AG09309 (cell line): ENCODE measurements around the gene AKTIP.
"Not testable (repeated sequence)": the region's sequence is repeated elsewhere in the genome, so short reads cannot be mapped to it uniquely, and the experiment has no call there.

Experiments
- DNase-seq: peaks from one replicate; pipeline ENCODE4 v3.0.0-alpha.2; 2010; ENCODE audit warnings: low read depth
- H3K4me3 ChIP-seq: 2 replicates; pipeline ENCODE4 v1.5.1; 2011; ENCODE audit warnings: mild to moderate bottlenecking, low read depth, low read length, moderate library complexity; ENCODE audit not compliant: control insufficient read depth
- TF ChIP-seq, protein P1 (sequence below): IDR thresholded peaks from 2 replicates; pipeline ENCODE4 v1.5.1; 2011; ENCODE audit warnings: mild to moderate bottlenecking, low read depth, low read length, inconsistent platforms; ENCODE audit not compliant: insufficient read depth, control insufficient read depth; ENCODE audit errors: missing control alignments

The AKTIP gene

DNA sequence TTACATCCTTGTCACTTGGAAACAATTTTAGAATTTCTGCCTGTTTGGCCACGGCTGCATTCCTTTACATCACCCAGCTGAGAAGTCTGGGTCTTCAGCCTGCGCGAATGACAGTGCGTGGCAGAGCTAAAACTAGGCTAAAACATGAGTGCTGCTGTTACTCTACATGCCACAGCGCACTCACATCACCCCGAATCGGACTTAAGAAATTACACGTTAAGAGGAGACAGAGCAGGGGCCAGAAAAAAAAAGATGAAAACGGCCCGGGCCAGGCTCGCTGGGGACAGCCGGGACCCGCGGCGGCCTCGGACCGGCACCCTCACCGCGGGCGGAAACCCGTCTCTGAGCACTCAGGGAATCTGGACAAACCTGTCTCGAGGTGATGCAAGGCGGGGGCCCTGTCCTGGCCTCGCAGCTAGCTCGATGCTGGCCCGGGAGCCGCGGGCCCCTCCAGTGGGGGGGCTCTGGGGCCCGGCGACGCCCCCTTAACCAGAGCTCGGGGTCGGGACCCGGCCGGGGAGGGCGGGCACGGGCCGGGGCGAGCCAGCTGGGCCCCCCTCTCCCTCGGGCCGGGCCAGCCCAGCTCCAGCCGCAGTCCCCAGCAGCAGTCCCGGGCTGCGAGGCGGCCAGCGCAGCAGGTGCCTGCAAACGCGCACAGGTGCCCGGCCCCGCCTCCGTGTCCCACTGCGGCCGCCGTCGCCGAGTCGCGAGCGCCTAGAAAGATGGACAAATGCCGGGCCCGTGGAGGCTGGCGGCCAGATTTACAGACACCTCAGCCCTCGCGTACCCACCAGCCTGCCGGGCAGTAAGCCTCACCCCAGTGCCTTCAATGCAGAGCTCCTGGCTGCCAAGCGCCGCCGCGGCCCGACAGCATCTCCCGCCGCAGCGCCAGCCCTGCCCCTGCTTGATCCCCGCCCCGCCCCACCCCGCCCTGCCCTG is at the start of gene AKTIP:
Gene AKTIP, minus strand, starts transcription at position 879 of the 939 bp plus-strand sequence. CDS start 2,950 bp downstream, outside the sequence.
- TF ChIP-seq, protein P1, sequence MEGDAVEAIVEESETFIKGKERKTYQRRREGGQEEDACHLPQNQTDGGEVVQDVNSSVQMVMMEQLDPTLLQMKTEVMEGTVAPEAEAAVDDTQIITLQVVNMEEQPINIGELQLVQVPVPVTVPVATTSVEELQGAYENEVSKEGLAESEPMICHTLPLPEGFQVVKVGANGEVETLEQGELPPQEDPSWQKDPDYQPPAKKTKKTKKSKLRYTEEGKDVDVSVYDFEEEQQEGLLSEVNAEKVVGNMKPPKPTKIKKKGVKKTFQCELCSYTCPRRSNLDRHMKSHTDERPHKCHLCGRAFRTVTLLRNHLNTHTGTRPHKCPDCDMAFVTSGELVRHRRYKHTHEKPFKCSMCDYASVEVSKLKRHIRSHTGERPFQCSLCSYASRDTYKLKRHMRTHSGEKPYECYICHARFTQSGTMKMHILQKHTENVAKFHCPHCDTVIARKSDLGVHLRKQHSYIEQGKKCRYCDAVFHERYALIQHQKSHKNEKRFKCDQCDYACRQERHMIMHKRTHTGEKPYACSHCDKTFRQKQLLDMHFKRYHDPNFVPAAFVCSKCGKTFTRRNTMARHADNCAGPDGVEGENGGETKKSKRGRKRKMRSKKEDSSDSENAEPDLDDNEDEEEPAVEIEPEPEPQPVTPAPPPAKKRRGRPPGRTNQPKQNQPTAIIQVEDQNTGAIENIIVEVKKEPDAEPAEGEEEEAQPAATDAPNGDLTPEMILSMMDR, result no peak
- H3K4me3 ChIP-seq, result peak within 1 kb of the TSS; percentile 72
- DNase-seq, result no peak

DNA sequence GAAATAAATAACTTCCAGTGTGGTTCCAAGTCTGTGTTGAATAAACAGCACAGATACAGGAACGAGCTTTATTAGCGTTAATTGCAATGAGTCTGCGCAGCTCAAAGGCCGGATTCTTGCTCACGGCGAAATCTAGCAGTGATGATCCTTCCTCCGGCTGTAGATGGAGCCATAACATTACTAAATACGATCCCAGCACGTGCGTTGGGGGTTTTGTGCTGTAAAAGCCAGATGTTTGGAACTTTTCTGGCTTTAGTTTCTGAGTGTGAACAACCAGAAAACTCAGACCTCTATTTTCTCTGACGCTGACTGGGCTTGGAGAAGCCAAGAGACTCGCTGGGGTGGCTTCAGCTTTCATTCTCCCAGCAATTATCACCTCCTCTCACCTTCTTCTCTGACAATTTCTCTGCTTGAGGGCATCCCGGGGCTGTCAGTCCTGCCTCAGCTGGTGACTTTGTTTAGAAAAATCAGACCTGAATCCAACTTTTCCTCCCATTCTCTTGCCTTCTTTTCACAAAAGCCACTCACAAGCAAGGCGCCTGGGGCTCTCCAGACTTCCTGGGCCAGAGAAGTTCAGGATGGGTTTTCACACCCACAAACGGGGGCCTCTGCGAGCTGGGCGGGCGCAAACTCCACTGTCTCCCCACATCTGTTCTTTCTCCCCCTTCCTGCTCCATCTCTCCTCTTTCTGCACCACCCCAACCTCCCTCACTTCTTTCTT is 47.1 kb upstream of the AKTIP start:
- TF ChIP-seq, protein P1, result peak; percentile 79
- peak; percentile 73 for DNase-seq
- H3K4me3 ChIP-seq, result no peak overlapping the region

DNA sequence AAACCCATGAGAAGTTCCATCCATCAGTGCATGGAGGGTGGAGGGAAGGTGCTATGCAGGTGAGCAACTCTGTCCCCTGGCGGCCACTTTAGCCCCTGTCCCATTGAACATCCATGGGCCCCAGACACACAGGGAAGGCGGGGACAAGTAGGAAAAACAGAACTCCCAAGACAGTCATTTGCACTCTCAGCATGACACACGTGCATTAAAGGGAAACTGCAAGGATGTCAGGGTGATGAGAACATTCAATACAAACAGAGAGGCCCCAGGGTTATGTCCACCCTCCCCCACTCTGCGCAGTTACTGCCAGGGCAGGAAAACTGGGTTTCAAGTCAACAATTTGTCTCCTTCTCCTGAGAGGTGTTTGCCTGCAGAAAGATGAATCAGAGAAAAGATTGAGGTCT is 44.0 kb upstream of the AKTIP start:
- TF ChIP-seq, protein P1, result no peak
- no peak for DNase-seq
- H3K4me3 ChIP-seq, result no peak overlapping the region

DNA sequence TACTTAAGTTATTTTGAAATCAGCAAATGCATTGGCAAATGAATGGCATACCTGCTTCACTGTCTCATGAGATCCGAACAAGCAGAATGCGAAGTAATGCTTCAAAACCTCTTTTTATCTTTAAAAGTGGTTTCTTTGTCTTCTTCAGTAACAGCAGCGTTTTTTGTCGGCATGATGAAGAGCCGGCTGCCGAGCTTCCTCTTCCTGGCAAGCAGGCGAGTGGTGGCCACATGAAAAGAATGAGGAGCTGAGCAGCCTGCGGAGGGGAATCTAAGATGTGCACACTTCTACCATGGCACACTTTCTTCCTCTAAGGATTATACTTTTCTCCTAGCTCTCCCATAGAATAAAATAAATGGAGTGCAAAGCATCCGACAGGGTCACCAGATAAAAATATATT is 42.4 kb upstream of the AKTIP start:
- no peak overlapping the region for H3K4me3 ChIP-seq
- TF ChIP-seq, protein P1, result no peak
- no peak for DNase-seq

DNA sequence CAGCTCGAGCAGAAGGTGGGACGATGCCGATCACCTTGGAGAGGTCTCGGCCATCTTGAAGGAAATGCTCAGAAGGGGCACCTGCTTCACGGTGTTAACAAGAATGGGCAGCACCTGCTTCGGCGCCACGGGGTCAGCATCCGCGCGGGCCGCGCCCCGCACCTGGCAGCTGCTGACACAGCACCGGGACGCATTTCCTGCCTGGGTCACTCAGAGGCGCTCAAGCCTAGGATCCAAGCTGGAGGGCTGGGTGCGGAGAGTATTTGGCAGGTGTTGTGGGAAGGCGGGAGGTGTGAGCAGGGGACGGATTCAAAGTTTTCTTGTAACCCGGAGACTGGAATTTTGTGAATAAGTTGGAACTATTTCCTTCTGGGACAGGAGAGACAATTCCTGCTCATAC is 39.3 kb upstream of the AKTIP start:
- H3K4me3 ChIP-seq, result no peak overlapping the region
- TF ChIP-seq, protein P1, result no peak
- no peak for DNase-seq

DNA sequence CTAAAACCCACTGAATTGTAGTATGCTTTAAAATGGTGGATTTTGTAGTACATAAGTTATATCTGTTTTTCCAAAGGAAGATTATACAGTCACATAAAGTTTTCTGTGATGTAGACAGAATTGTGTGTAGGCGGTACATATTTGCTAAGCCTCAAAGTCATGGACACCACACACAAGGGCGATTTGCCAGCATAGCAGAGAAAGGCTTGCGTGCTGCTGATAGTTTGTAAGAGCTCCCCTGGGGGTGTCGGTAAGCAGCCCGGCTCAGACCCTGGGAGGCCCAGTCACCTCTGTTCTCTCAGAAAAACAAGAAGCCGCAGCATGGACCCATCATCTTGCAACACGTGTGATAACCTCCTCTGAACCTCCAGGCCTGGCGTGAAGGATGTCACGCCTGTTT is 38.3 kb upstream of the AKTIP start:
- TF ChIP-seq, protein P1, result no peak
- H3K4me3 ChIP-seq, result no peak overlapping the region
- peak; percentile 59 for DNase-seq

DNA sequence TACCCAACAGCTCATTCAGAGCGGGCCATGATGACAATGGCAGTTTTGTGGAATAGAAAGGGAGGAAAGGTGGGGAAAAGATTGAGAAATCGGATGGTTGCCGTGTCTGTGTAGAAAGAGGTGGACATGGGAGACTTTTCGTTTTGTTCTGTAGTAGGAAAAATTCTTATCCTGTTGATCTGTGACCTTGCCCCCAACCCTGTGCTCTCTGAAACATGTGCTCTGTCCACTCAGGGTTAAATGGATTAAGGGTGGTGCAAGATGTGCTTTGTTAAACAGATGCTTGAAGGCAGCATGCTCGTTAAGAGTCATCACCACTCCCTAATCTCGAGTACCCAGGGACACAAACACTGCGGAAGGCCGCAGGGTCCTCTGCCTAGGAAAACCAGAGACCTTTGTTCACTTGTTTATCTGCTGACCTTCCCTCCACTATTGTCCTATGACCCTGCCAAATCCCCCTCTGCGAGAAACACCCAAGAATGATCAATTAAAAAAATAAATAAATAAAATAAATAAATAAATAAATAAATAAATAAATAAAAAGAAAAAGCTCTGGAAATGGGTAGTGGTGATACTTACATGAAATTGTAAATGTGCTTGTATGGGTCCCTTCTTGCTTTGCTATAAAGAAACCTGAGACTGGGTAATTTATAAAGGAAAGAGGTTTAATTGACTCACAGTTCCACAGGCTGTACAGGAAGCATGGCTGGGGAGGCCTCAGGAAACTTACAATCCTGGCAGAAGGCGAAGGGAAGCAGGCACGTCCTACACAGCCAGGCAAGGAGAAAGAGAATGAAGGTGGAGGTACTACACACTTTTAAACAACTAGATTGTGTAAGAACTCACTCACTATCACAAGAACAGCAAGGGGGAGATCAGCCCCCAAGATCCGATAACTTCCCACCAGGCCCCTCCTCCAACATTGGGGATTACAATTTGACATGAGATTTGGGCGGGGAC is 37.0 kb upstream of the AKTIP start:
- not testable (repeated sequence) for DNase-seq

DNA sequence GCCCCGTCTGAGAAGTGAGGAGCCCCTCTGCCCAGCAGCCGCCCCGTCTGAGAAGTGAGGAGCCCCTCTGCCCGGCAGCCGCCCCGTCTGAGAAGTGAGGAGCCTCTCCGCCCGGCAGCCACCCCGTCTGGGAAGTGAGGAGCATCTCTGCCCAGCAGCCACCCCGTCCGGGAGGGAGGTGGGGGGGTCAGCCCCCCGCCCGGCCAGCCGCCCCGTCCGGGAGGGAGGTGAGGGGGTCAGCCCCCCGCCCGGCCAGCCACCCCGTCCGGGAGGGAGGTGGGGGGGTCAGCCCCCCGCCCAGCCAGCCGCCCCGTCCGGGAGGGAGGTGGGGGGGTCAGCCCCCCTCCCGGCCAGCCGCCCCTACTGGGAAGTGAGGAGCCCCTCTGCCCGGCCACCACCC is 36.3 kb upstream of the AKTIP start:
- DNase-seq, H3K4me3 ChIP-seq: not testable (repeated sequence)

More for the DNA sequence above, 37.0 kb upstream of the AKTIP start:
- H3K4me3 ChIP-seq, result not testable (repeated sequence)
